Measurements from ENCODE around the gene CHCHD3.

DNA sequence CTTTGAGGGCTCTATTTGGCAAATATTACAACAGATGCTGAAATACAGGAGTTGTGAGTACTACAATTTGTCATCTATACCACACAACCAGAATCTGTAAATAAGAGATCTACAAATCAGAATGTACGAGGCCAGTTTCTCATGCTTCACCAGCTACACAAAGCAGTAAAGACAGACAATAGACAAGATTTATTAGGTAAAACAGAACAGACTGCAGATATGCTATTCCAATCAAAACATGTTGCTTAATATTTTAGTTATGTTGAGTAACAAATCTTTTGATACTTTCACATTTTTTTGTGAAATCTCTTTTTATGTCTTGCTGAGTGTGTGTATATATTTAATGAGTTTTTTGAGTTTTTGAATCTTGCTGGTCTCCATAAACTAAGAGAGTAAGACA, 109.1 kb downstream of the CHCHD3 start:
- TF ChIP-seq YY1 (IDR thresholded peaks at IDR 0.05; ENCODE audit: insufficient read depth, insufficient read length): no peak
- TF ChIP-seq ZNF274 (IDR thresholded peaks at IDR 0.05; ENCODE audit: low read depth, low read length): no peak

All from NT2/D1 (cell line).